Ascending aorta (tissue), 2 donors: Measurements from ENCODE around the gene SIGLEC5. TPM values are rescaled to one million over a fixed set of nuclear protein-coding genes. Genes with fewer than 3 reads are reported as not detected.

Experiments
- DNase-seq, 2 donors: peaks; one replicate each; pipeline ENCODE4 v3.0.0-alpha.2; 2019; ENCODE audit warnings: low spot score in 2 of 2
- H3K27ac ChIP-seq, 2 donors: fragments of 200-600 bp; sonication (generic); one replicate each; pipeline ENCODE4 v1.5.1; 2016 to 2017; ENCODE audit warnings: mild to moderate bottlenecking in 1 of 2
- H3K27me3 ChIP-seq: fragments of 200-600 bp; sonication (generic); one replicate; pipeline ENCODE4 v1.5.1; 2017
- H3K36me3 ChIP-seq, 2 donors: fragments of 200-600 bp; sonication (generic); one replicate each; pipeline ENCODE4 v1.5.1; 2016
- H3K4me1 ChIP-seq, 2 donors: fragments of 200-600 bp; sonication (generic); one replicate each; pipeline ENCODE4 v1.5.1; 2016 to 2017; ENCODE audit warnings: mild to moderate bottlenecking in 1 of 2
- H3K4me3 ChIP-seq, 2 donors: fragments of 200-600 bp; sonication (generic); one replicate each; pipeline ENCODE4 v1.5.1; 2016 to 2017; ENCODE audit warnings: mild to moderate bottlenecking in 1 of 2
- H3K9me3 ChIP-seq, 2 donors: fragments of 200-600 bp; sonication (generic); one replicate each; pipeline ENCODE4 v1.5.1; 2016
- CTCF ChIP-seq, 3 experiments: fragments of 200-600 bp in 2 of 3; fragments of 450-650 bp in 1 of 3; sonication (generic) in 2 of 3; IDR thresholded peaks; one replicate each; pipeline ENCODE4 v1.5.1; 2016 to 2019; ENCODE audit warnings: antibody characterized with exemption in 3 of 3, mild to moderate bottlenecking in 1 of 3, moderate library complexity in 1 of 3
- intact Hi-C: fragments of 100-400 bp; cut with DNase I; formaldehyde crosslinking; loops from one replicate; pipeline ENCODE4 v1.15.1; 2023
- total RNA-seq: library from RNA; depleted of rRNA; stranded (reverse); fragments of >200 nt; gene quantifications from one replicate; pipeline ENCODE4 v1.1.0, GENCODE V29; 2016

The SIGLEC5 gene
- total RNA-seq, 1 donor from 2014 or later, result not detected

- Histone ChIP-seq H3K4me3 (no peak overlapping the region), H3K27me3 (no peaks in the 10 kb centered on the region), H3K36me3 (no peaks in the 10 kb centered on the region), H3K4me1 (no peaks in the 10 kb centered on the region), H3K9me3 (no peaks in the 10 kb centered on the region), H3K27ac (no peak overlapping the region)
- no peak for TF ChIP-seq CTCF (IDR thresholded peaks at IDR 0.05)
- intact Hi-C loops, result no loop called here
- DNase-seq, result no peak
Measured at GRCh38 chr19:51564791-51565190, 65.4 kb downstream of the SIGLEC5 start.

Other genes starting within 250 kb of the SIGLEC5 start
- gene LIM2, start 242.4 kb downstream of the SIGLEC5 start, total RNA-seq, result not detected
- gene C19orf84, start 239.8 kb downstream of the SIGLEC5 start, total RNA-seq, result not detected
- 5.4 TPM for gene SIGLEC10, start 212.8 kb downstream of the SIGLEC5 start, total RNA-seq
- gene SIGLEC8, start 171.9 kb downstream of the SIGLEC5 start, total RNA-seq, result not detected
- gene CEACAM18, start 151.9 kb downstream of the SIGLEC5 start, total RNA-seq, result not detected
- gene SIGLEC12, start 128.6 kb downstream of the SIGLEC5 start, total RNA-seq, result not detected
- 6.6 TPM for gene SIGLEC6, start 98.7 kb downstream of the SIGLEC5 start, total RNA-seq
- 6.1 TPM for gene ZNF175, start 59.1 kb downstream of the SIGLEC5 start, total RNA-seq
- gene SIGLEC14, start 16.4 kb upstream of the SIGLEC5 start, total RNA-seq, result 0.75 TPM
- gene SPACA6, start 62.9 kb upstream of the SIGLEC5 start, total RNA-seq, result 16.0 TPM
- gene HAS1, start 93.6 kb upstream of the SIGLEC5 start, total RNA-seq, result 2.9 TPM
- 7.9 TPM for gene FPR1, start 121.5 kb upstream of the SIGLEC5 start, total RNA-seq
- 0.21 TPM for gene FPR2, start 130.8 kb upstream of the SIGLEC5 start, total RNA-seq
- 16.0 TPM for gene FPR3, start 164.8 kb upstream of the SIGLEC5 start, total RNA-seq